GM21360 (cell line): ENCODE results near the gene CEP44.
"Not testable (repeated sequence)": the region's sequence is repeated elsewhere in the genome, so short reads cannot be mapped to it uniquely, and the experiment has no call there.

Experiments
- ATAC-seq: cut with Tn5 transposase; IDR thresholded peaks from one replicate; pipeline ENCODE4 v1.9.1; 2021; ENCODE audit warnings: mild to moderate bottlenecking, moderate library complexity; ENCODE audit not compliant: unreplicated experiment

CEP44 gene

DNA sequence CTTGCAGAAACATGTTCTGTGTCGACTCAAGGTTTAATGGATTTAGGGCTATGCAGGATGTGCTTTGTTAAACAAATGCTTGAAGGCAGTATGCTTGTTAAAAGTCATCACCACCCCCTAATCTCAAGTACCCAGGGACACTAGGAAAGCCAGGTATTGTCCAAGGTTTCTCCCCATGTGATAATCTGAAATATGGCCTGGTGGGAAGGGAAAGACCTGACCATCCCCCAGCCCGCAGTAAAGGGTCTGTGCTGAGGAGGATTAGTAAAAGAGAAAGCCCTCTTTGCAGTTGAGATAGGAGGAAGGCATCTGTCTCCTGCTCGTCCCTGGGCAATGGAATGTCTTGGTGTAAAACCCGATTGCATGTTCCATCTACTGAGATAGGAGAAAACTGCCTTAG, 96.5 kb downstream of the CEP44 start:
- ATAC-seq, result not testable (repeated sequence)

DNA sequence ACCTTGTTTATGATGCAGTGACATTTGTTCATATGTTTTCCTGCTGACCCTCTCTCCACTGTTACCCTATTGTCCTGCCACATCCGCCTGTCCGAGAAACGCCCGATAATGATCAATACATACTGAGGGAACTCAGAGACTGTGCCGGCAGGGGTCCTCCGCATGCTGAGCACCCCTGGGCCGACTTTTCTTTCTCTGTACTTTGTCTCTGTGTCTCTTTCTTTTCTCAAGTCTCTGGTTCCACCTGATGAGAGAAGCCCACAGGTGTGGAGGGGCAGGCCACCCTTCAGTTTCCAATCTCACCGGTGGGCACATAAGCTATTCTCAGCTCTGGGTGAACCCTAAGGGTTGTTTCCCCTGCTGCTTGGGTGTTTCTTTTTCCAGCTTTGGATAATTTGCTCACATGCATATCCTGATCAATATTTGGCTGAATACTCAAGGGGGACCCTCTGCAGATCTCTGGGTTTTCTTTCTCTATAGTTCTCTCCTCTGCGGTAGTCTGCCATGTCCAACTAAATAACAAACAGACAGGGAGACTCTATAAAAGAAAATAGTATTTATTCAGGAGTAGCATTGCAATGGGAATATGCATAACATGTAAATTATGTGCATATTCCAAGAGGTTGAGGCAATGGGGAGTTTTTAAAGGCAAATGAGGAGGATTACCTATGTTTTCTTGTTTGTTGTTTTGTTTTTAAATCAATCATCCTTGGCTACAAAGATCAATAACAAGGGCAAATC, 97.2 kb downstream of the CEP44 start:
- ATAC-seq, result no peak

DNA sequence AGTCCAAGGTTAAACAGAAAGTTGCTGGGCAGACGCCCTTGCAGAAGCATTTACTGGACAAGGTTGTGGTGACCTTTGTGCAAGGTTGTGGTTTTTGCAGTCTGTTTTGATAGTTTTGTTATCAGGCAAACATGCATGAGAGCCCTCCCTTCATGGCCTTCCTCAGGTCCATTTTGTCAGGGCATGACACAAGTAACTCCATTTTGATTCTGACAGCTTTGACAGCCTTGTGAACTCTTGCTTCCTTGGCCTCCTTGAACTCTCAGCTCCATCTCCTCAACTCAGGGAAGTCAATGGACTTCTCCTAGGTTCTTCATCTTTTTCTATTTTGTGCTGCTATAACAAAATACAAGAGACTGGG, 97.7 kb downstream of the CEP44 start:
- ATAC-seq, result no peak
